H1 (cell line): Measurements from ENCODE around the gene FPR2. TPM values are rescaled to one million over a fixed set of nuclear protein-coding genes. Genes with fewer than 3 reads are reported as not detected.

Experiments used
- CTCF ChIA-PET: fragments of 300-600 bp; sonication (Branson Sonifier 250); formaldehyde crosslinking; loops from one replicate; lab custom pipeline; 2021; ENCODE audit not compliant: partially characterized antibody; lab: Charles Lee
- POLR2A ChIA-PET: fragments of 300-600 bp; sonication (Branson Sonifier 250); formaldehyde crosslinking; loops from one replicate; lab custom pipeline; 2021; ENCODE audit warnings: inconsistent platforms; ENCODE audit not compliant: partially characterized antibody; lab: Charles Lee
- DNase-seq, 2 experiments: peaks; one replicate each; pipeline versions ENCODE4 v3.0.0 to v3.0.0-alpha.2; 2010 to 2022; ENCODE audit warnings: low spot score in 2 of 2, low read depth in 1 of 2, mixed read lengths in 1 of 2
- FAIRE-seq: peaks from 2 replicates; lab custom pipeline; 2011; peaks lifted over from hg19 to GRCh38; lab: Jason Lieb, UNC
- H2AFZ ChIP-seq: 2 replicates; pipeline ENCODE4 v1.8.1; 2012; ENCODE audit warnings: low read length, inconsistent platforms
- H2AK5ac ChIP-seq: 2 replicates; pipeline ENCODE4 v1.6.1; 2013; ENCODE audit warnings: low read depth, low read length
- H2BK120ac ChIP-seq: replicated peaks from 2 replicates; pipeline ENCODE3; 2013; ENCODE audit warnings: low read depth, low read length, inconsistent platforms
- H2BK12ac ChIP-seq: 2 replicates; pipeline ENCODE4 v1.6.1; 2013; ENCODE audit warnings: low read depth, low read length
- H2BK15ac ChIP-seq: 2 replicates; pipeline ENCODE4 v1.6.1; 2013; ENCODE audit warnings: low read length
- H2BK20ac ChIP-seq: 2 replicates; pipeline ENCODE4 v1.6.1; 2013; ENCODE audit warnings: low read length
- H2BK5ac ChIP-seq: 2 replicates; pipeline ENCODE4 v1.6.1; 2013; ENCODE audit warnings: low read depth, low read length
- H3K14ac ChIP-seq: 2 replicates; pipeline ENCODE4 v1.6.1; 2013; ENCODE audit warnings: inconsistent platforms; ENCODE audit not compliant: insufficient read length
- H3K18ac ChIP-seq: 2 replicates; pipeline ENCODE4 v1.6.1; 2013; ENCODE audit warnings: low read length; ENCODE audit errors: extremely low read depth
- H3K23ac ChIP-seq: 2 replicates; pipeline ENCODE4 v1.6.1; 2013; ENCODE audit warnings: inconsistent platforms; ENCODE audit not compliant: insufficient read length
- H3K23me2 ChIP-seq: 2 replicates; pipeline ENCODE4 v1.6.1; 2013; ENCODE audit warnings: low read depth, low read length
- H3K27ac ChIP-seq: 2 replicates; pipeline ENCODE4 v1.6.1; 2011; ENCODE audit warnings: low read depth, low read length, inconsistent platforms
- H3K27me3 ChIP-seq, 4 experiments: replicated peaks in 1 of 4; 1 replicate in 1 of 4; 2 replicates in 3 of 4; pipeline versions ENCODE4 v1.6.1 to v1.8.1; 2011 to 2013; ENCODE audit warnings: low read length in 3 of 4, mild to moderate bottlenecking in 3 of 4, inconsistent platforms in 2 of 4, mixed read lengths in 2 of 4, moderate library complexity in 1 of 4; ENCODE audit not compliant: control insufficient read depth in 3 of 4, insufficient read depth in 3 of 4; ENCODE audit errors: extremely low read depth in 1 of 4
- H3K36me3 ChIP-seq, 4 experiments: 2 replicates each; pipeline versions ENCODE4 v1.6.1 to v1.8.1; 2011 to 2013; ENCODE audit warnings: mild to moderate bottlenecking in 4 of 4, low read length in 3 of 4, moderate library complexity in 2 of 4, control low read depth in 1 of 4, inconsistent platforms in 1 of 4; ENCODE audit not compliant: insufficient read depth in 4 of 4, control insufficient read depth in 2 of 4
- H3K4ac ChIP-seq: replicated peaks from 2 replicates; pipeline ENCODE3; 2013; ENCODE audit warnings: low read length, low read depth, mixed read lengths, inconsistent platforms; ENCODE audit not compliant: insufficient read length
- H3K4me1 ChIP-seq, 4 experiments: replicated peaks in 1 of 4; 1 replicate in 1 of 4; 2 replicates in 3 of 4; pipeline versions ENCODE4 v1.6.1 to v1.8.1; 2011 to 2013; ENCODE audit warnings: low read length in 3 of 4, inconsistent platforms in 2 of 4, mixed read lengths in 1 of 4; ENCODE audit not compliant: insufficient read depth in 4 of 4, control insufficient read depth in 3 of 4
- H3K4me2 ChIP-seq, 2 experiments: 2 replicates each; pipeline versions ENCODE4 v1.6.1 to v1.8.1; 2011 to 2013; ENCODE audit warnings: low read depth in 2 of 2, low read length in 2 of 2, control low read depth in 1 of 2, inconsistent platforms in 1 of 2, mild to moderate bottlenecking in 1 of 2; ENCODE audit not compliant: insufficient read depth in 1 of 2
- H3K4me3 ChIP-seq, 4 experiments: fragments of 200-600, 300-600 bp in 1 of 4; sonication (generic), shearing (Covaris generic), sonication (Bioruptor Twin) in 1 of 4; 2 replicates each; pipeline versions ENCODE4 v1.5.1 to v1.8.1; 2011 to 2016; ENCODE audit warnings: low read length in 4 of 4, low read depth in 3 of 4, control low read depth in 2 of 4, inconsistent platforms in 2 of 4, mild to moderate bottlenecking in 2 of 4, mixed read lengths in 1 of 4, moderate library complexity in 1 of 4; ENCODE audit not compliant: insufficient read depth in 2 of 4; ENCODE audit errors: extremely low read depth in 1 of 4
- H3K56ac ChIP-seq: replicated peaks from 2 replicates; pipeline ENCODE3; 2013; ENCODE audit warnings: low read depth, mild to moderate bottlenecking, mixed read lengths, low read length, inconsistent platforms; ENCODE audit not compliant: insufficient read length
- H3K79me1 ChIP-seq: 2 replicates; pipeline ENCODE4 v1.6.1; 2013; ENCODE audit warnings: low read depth, low read length, control low read depth
- H3K79me2 ChIP-seq, 2 experiments: 2 replicates each; pipeline versions ENCODE4 v1.6.1 to v1.8.1; 2012 to 2013; ENCODE audit warnings: low read length in 2 of 2, mild to moderate bottlenecking in 2 of 2, inconsistent platforms in 1 of 2; ENCODE audit not compliant: insufficient read depth in 2 of 2, control insufficient read depth in 1 of 2
- H3K9ac ChIP-seq, 4 experiments: replicated peaks in 1 of 4; 1 replicate in 1 of 4; 2 replicates in 3 of 4; pipeline versions ENCODE4 v1.6.1 to v1.8.1; 2011 to 2013; ENCODE audit warnings: low read depth in 3 of 4, low read length in 3 of 4, control low read depth in 2 of 4, mild to moderate bottlenecking in 2 of 4, moderate library complexity in 2 of 4, inconsistent platforms in 1 of 4; ENCODE audit errors: extremely low read depth in 1 of 4
- H3K9me3 ChIP-seq, 2 experiments: 2 replicates each; pipeline versions ENCODE4 v1.6.1 to v1.8.1; 2012 to 2013; ENCODE audit warnings: mild to moderate bottlenecking in 2 of 2, moderate library complexity in 2 of 2, control low read depth in 1 of 2, inconsistent platforms in 1 of 2, low read depth in 1 of 2, low read length in 1 of 2, mixed read lengths in 1 of 2; ENCODE audit not compliant: insufficient read depth in 2 of 2
- H4K20me1 ChIP-seq, 2 experiments: replicated peaks in 1 of 2; 2 replicates each; pipeline versions ENCODE3 to v1.8.1; 2011 to 2013; ENCODE audit warnings: inconsistent platforms in 2 of 2, low read length in 2 of 2, mild to moderate bottlenecking in 1 of 2; ENCODE audit not compliant: insufficient read depth in 2 of 2, control insufficient read depth in 1 of 2
- H4K5ac ChIP-seq: 2 replicates; pipeline ENCODE4 v1.6.1; 2013; ENCODE audit warnings: low read length, low read depth, mixed read lengths, inconsistent platforms; ENCODE audit not compliant: insufficient read length
- H4K8ac ChIP-seq: 2 replicates; pipeline ENCODE4 v1.8.0; 2013; ENCODE audit warnings: mild to moderate bottlenecking, moderate library complexity, low read length, inconsistent platforms; ENCODE audit not compliant: insufficient read depth; ENCODE audit errors: extremely low read depth
- H4K91ac ChIP-seq: replicated peaks from 2 replicates; pipeline ENCODE3; 2013; ENCODE audit warnings: low read length, mixed read lengths, inconsistent platforms; ENCODE audit not compliant: insufficient read length
- BRCA1 ChIP-seq: IDR thresholded peaks from 2 replicates; pipeline ENCODE4 v1.6.1; 2012; ENCODE audit warnings: low read depth, low read length, improper control_type of control experiment
- CEBPB ChIP-seq: IDR thresholded peaks from 2 replicates; pipeline ENCODE4 v1.6.1; 2012; ENCODE audit warnings: low read depth, low read length
- CHD2 ChIP-seq: IDR thresholded peaks from 2 replicates; pipeline ENCODE4 v1.6.1; 2012; ENCODE audit warnings: low read length, improper control_type of control experiment
- EP300 ChIP-seq, 2 experiments: IDR thresholded peaks; 1 replicate in 1 of 2; 2 replicates in 1 of 2; pipeline ENCODE4 v1.6.1; 2011 to 2012; ENCODE audit warnings: low read depth in 2 of 2, low read length in 2 of 2, mild to moderate bottlenecking in 2 of 2, borderline replicate concordance in 1 of 2, inconsistent platforms in 1 of 2, moderate library complexity in 1 of 2
- HDAC6 ChIP-seq: IDR thresholded peaks from one replicate; pipeline ENCODE4 v1.7.1; 2012; ENCODE audit warnings: low read depth, mild to moderate bottlenecking, inconsistent platforms, low read length, moderate library complexity
- MAFK ChIP-seq: IDR thresholded peaks from 2 replicates; pipeline ENCODE4 v1.6.1; 2012; ENCODE audit warnings: low read depth, mild to moderate bottlenecking, improper control_type of control experiment, low read length
- POU5F1 ChIP-seq: IDR thresholded peaks from 2 replicates; pipeline ENCODE4 v1.6.1; 2011; ENCODE audit warnings: low read depth, mild to moderate bottlenecking, low read length, moderate library complexity
- RAD21 ChIP-seq, 2 experiments: IDR thresholded peaks in 1 of 2; conservative IDR thresholded peaks in 1 of 2; 2 replicates each; pipeline ENCODE4 v1.6.1; 2011; ENCODE audit warnings: low read depth in 2 of 2, low read length in 2 of 2, improper control_type of control experiment in 1 of 2, inconsistent platforms in 1 of 2, mild to moderate bottlenecking in 1 of 2, moderate library complexity in 1 of 2
- RBBP5 ChIP-seq: IDR thresholded peaks from 2 replicates; pipeline ENCODE4 v1.7.1; 2012; ENCODE audit warnings: low read depth, mild to moderate bottlenecking, inconsistent platforms, low read length, moderate library complexity, borderline replicate concordance
- SIRT6 ChIP-seq: IDR thresholded peaks from one replicate; pipeline ENCODE4 v1.7.1; 2012; ENCODE audit warnings: low read length, inconsistent platforms
- SP4 ChIP-seq: IDR thresholded peaks from 2 replicates; pipeline ENCODE4 v1.6.1; 2012; ENCODE audit warnings: low read length, inconsistent platforms
- TAF1 ChIP-seq: IDR thresholded peaks from 2 replicates; pipeline ENCODE4 v1.6.1; 2011; ENCODE audit warnings: mild to moderate bottlenecking, low read depth, low read length
- TEAD4 ChIP-seq: IDR thresholded peaks from 2 replicates; pipeline ENCODE4 v1.6.1; 2012; ENCODE audit warnings: low read depth, low read length, inconsistent platforms, mixed read lengths
- WGBS, 2 experiments: shearing (Covaris generic) in 1 of 2; methylation state at CpG; one replicate each; pipeline versions ENCODE4 v1.1.6 to v1.1.7; 2013 to 2015; ENCODE audit warnings: low lambda C conversion rate in 2 of 2, mixed read lengths in 2 of 2, inconsistent platforms in 1 of 2, low coverage in 1 of 2, missing lambda C conversion rate in 1 of 2; ENCODE audit not compliant: insufficient replicate concordance in 2 of 2, insufficient coverage in 1 of 2, insufficient read length in 1 of 2; ENCODE audit errors: extremely low coverage in 1 of 2, missing lambda C conversion rate in 1 of 2; 5-methylcytosine and 5-hydroxymethylcytosine counted together
- polyA plus RNA-seq, 7 experiments: library from polyadenylated mRNA; depleted of rRNA in 3 of 7; stranded (reverse) in 5 of 7; unstranded in 2 of 7; fragments of >200 nt in 5 of 7; fragments of 200-250 nt in 2 of 7; gene quantifications; 1 replicate in 5 of 7; 2 replicates in 1 of 7; 4 replicates in 1 of 7; pipeline versions ENCODE4 v1.2.1 to v1.2.3, GENCODE V29; 2011 to 2013; ENCODE audit warnings: missing spikeins in 2 of 7, mixed read lengths in 2 of 7
- total RNA-seq: library from RNA; stranded (reverse); fragmentation: NEBNext Ultra II Directional; extraction: Animal tissue kit (Norgen Biotek cat#: 25700); gene quantifications from 2 replicates; pipeline ENCODE4 v1.2.1, GENCODE V29; 2021

FPR2 gene
- total and polyA plus RNA-seq, 2 of the 8 experiments (the other 6 are each of a cell fraction or from before 2014, with no cell fraction given) = 0.17 TPM; not detected in 1

- Histone ChIP-seq H2BK20ac (no peak overlapping the region), H3K23ac (no peak overlapping the region), H3K4me3 (no peak overlapping the region), H3K4me1 (no peaks in the 10 kb centered on the region), H3K14ac (no peak overlapping the region), H3K18ac (no peak overlapping the region), H2BK15ac (no peak overlapping the region), H2BK120ac (no peak overlapping the region), H3K56ac (no peak overlapping the region), H3K4me2 (no peak overlapping the region), H2AK5ac (no peak overlapping the region), H4K91ac (no peak overlapping the region), H3K9me3 (no peaks in the 10 kb centered on the region), H3K4ac (no peak overlapping the region), H3K79me2 (no peaks in the 10 kb centered on the region), H4K8ac (no peak overlapping the region), H3K27me3 (no peaks in the 10 kb centered on the region), H3K36me3 (no peaks in the 10 kb centered on the region), H3K23me2 (no peaks in the 10 kb centered on the region), H4K20me1 (no peaks in the 10 kb centered on the region), H3K9ac (no peak overlapping the region), H2BK12ac (no peak overlapping the region), H2BK5ac (no peak overlapping the region), H4K5ac (no peak overlapping the region), H3K27ac (no peak overlapping the region), H3K79me1 (no peaks in the 10 kb centered on the region), H2AFZ (no peak overlapping the region)
- ChIA-PET CTCF (interaction anchor here (1.0 kb wide), 1 partner anchor 1558 kb away, joined by 3 read pairs; no protein-coding TSS in a partner anchor), POLR2A (no interaction called here)
- FAIRE-seq (no peak), DNase-seq (no peak)
- TF ChIP-seq SIRT6 (no peak), SP4 (no peak), BRCA1 (no peak), TEAD4 (no peak), RBBP5 (no peak), TAF1 (no peak), EP300 (IDR thresholded peaks at IDR 0.05; ENCODE audit: borderline replicate concordance in 1 of 2, low read depth in 2 of 2, low read length in 2 of 2) (no peak), RAD21 (IDR thresholded peaks at IDR 0.05 in 1 of 2, conservative IDR thresholded peaks at IDR 0.05 in 1 of 2; ENCODE audit: low read depth in 2 of 2, low read length in 2 of 2) (no peak), MAFK (no peak), HDAC6 (no peak), CEBPB (no peak), CHD2 (no peak), POU5F1 (no peak)
- 75% methylated on average over 13 of the region's 13 CpGs; no CpG with 5 or more reads in 1 of the 2 experiments for WGBS, 2 experiments
Measured at GRCh38 chr19:51739466-51740213, 21.3 kb upstream of the FPR2 start.
